Adipocyte (in vitro differentiated cells): Measurements from ENCODE around the gene RPUSD1.
"Not testable (repeated sequence)": the region's sequence is repeated elsewhere in the genome, so short reads cannot be mapped to it uniquely, and the experiment has no call there.

Experiments
- DNase-seq: peaks from one replicate; pipeline ENCODE4 v3.0.0-alpha.2; 2015; ENCODE audit warnings: low read depth
- H3K27me3 ChIP-seq: replicated peaks from 2 replicates; pipeline ENCODE4 v1.7.0; 2013; ENCODE audit warnings: mild to moderate bottlenecking, low read length, moderate library complexity; ENCODE audit not compliant: control insufficient read depth, insufficient read depth
- H3K36me3 ChIP-seq: 2 replicates; pipeline ENCODE4 v1.7.0; 2013; ENCODE audit warnings: low read length, mild to moderate bottlenecking, moderate library complexity; ENCODE audit not compliant: control insufficient read depth, insufficient read depth, severe bottlenecking
- H3K4me1 ChIP-seq: 2 replicates; pipeline ENCODE4 v1.7.0; 2013; ENCODE audit warnings: mild to moderate bottlenecking, low read length, moderate library complexity; ENCODE audit not compliant: control insufficient read depth, insufficient read depth
- H3K4me3 ChIP-seq: 2 replicates; pipeline ENCODE4 v1.7.0; 2013; ENCODE audit warnings: mild to moderate bottlenecking, low read length, moderate library complexity
- H3K9ac ChIP-seq: 2 replicates; pipeline ENCODE4 v1.7.0; 2013; ENCODE audit warnings: mild to moderate bottlenecking, low read length, moderate library complexity
- H3K9me3 ChIP-seq: 2 replicates; pipeline ENCODE4 v1.7.0; 2013; ENCODE audit warnings: mild to moderate bottlenecking, low read length, moderate library complexity; ENCODE audit not compliant: control insufficient read depth

The RPUSD1 gene

DNA sequence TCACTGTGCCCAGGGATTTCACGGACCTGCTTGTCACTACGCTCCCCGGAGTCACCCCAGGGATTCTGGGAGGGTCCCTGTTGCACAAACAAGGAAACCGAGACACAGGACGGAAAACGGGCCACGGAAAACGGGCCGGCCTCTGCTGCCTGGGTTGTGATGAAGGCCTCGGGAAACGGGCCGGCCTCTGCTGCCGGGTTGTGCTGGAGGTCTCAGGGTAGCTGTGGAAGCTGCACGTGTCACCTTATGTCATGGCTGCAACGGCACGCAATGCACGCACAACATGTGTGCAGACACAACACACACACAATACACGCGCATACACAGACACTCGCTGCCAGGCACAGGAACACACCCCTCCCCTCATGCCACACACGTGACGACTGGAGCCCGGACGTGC lies 39.3 kb upstream of the RPUSD1 start:
- Histone ChIP-seq H3K9ac (no peak overlapping the region), H3K9me3 (no peaks in the 10 kb centered on the region), H3K4me3 (no peak overlapping the region), H3K36me3 (no peaks in the 10 kb centered on the region), H3K27me3 (peaks cover 48% of the 10 kb centered on the region), H3K4me1 (peaks cover 8% of the 10 kb centered on the region)
- DNase-seq, result no peak

DNA sequence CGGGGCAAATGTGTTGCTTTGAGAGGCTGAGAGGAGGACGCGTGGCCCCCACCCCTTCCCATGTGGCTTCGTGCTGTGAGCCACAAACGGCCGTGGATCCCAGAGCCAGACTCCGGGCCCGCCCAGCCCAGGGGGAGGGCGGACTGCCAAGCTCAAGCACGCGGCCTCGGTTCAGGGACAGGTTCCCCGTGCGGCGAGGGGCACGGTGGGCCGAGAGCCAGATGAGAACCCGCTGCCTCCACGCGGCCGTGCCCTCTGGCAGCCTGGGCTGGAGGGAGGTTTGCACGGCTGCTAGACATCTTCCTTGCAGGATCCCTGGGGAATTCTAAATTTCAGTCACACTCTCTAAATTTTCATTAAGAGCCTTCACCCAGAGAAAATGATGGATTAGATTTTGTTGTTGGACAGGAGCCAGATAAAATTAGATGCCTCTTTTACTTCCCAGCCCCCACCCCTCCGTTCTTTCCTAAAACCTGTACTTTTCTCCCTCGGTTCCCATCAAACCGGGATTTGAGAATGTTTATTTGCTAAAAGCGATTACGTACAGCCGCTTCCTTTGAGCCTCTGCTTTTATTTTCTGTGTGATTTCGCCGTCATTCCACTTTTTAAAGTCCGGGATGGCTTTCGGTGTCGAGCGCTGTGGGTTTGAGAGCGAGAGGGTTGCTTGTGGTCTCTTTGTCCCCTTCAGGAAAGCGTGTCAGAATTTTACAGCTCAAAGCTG lies 37.3 kb upstream of the RPUSD1 start:
- Histone ChIP-seq H3K27me3 (peaks cover 55% of the 10 kb centered on the region), H3K9me3 (no peaks in the 10 kb centered on the region), H3K4me1 (peaks cover 8% of the 10 kb centered on the region), H3K4me3 (no peak overlapping the region), H3K9ac (no peak overlapping the region), H3K36me3 (no peaks in the 10 kb centered on the region)
- peak; percentile 69 for DNase-seq

DNA sequence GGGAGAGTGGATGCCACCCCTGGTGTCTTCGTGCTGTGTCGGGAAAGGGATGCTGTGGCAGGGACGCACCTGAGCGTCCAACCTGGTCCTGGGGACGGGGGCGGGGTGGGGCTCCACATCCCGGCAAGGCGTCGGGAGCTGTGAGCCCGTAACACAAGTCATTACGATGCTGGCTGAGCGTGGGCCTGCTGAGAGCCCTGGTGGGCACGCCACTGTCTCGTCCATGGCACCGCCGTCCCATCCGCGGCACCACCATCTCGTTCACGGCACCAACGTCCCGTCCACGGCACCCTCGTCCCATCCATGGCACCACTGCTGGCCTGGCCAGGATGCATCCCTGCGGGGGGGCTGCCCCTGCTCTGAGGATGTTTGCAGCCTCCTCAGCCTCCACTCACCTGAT lies 36.4 kb upstream of the RPUSD1 start:
- DNase-seq, result no peak
- no peak overlapping the region for H3K4me3 ChIP-seq
- peaks cover 8% of the 10 kb centered on the region for H3K4me1 ChIP-seq
- no peaks in the 10 kb centered on the region for H3K9me3 ChIP-seq
- H3K36me3 ChIP-seq, result no peaks in the 10 kb centered on the region
- peaks cover 50% of the 10 kb centered on the region for H3K27me3 ChIP-seq
- no peak overlapping the region for H3K9ac ChIP-seq

DNA sequence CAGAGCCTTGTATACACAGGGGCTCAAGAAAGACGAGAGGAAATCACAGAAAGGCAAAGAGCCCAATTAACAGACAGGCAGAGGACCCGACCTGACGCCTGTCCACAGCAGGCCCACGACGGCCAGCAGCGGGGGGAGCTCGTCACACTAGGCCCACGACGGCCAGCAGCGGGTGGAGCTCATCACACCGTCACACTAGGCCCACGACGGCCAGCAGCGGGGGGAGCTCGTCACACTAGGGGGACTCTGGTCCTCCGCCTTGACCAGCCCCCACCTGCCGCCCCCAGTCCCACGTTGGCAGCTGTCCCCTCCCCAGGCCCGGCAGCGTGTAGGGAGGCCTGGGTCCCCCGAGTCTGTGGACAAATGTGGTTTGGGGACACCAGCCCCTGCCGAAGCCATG lies 36.0 kb upstream of the RPUSD1 start:
- peaks cover 8% of the 10 kb centered on the region for H3K4me1 ChIP-seq
- H3K36me3 ChIP-seq, result no peaks in the 10 kb centered on the region
- DNase-seq, result no peak
- H3K9ac ChIP-seq, result no peak overlapping the region
- H3K27me3 ChIP-seq, result peaks cover 51% of the 10 kb centered on the region
- H3K9me3 ChIP-seq, result no peaks in the 10 kb centered on the region
- H3K4me3 ChIP-seq, result no peak overlapping the region

DNA sequence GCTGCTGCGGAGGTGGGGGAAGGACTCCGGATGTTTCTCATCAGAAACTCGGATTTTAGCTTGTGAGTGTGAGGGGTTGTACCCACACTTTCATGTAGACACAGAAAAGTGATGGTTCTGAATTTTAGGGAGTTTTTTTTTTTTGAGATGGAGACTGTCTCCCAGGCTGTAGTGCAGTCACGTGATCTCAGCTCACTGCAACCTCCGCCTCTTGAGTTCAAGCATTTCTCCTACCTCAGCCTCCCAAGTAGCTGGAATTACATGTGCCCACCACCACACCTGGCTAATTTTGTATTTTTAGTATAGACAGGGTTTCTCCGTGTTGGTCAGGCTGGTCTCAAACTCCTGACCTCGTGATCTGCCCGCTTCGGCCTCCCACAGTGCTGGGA lies 34.7 kb upstream of the RPUSD1 start:
- Histone ChIP-seq H3K4me1 (peaks cover 8% of the 10 kb centered on the region), H3K27me3 (peaks cover 58% of the 10 kb centered on the region), H3K9me3 (no peaks in the 10 kb centered on the region), H3K9ac (no peak overlapping the region), H3K4me3 (no peak overlapping the region), H3K36me3 (no peaks in the 10 kb centered on the region)
- DNase-seq, result no peak

DNA sequence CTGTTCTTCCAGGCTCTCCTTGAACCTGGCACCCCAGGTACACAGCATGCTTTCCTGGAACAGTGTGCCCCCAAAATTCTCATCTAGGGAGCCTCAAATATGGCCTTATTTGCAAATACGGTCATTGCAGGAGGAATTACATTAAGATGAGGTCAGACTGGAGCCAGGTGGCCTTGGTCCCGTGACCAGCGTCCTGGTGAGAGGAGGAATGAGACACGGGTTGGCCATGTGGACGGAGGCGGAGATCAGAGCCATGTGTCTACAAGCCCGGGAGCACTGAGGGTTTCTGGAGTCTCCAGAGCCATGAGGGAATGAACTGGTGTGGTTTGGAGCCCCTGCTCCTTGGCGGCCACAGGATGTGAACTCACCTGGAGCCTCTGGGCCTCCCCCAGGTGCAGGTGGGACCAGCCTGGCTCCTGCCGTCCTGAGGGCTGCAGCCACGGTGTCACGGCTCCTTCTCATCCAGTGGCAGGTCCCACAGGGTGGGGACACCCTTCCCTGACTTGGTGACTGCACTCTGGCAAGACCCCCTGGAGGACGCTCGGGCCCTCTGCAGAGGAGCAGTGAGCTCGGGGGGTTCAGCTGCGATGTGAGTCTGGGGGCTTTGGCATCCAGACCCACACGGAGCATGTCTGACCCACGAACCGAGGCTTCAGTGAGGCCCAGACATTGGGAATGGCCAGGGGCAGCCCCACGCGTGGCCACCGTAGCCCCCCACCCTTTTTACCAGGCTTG lies 34.2 kb upstream of the RPUSD1 start:
- Histone ChIP-seq H3K36me3 (no peaks in the 10 kb centered on the region), H3K4me3 (no peak overlapping the region), H3K27me3 (peaks cover 54% of the 10 kb centered on the region), H3K4me1 (peaks cover 8% of the 10 kb centered on the region), H3K9me3 (no peaks in the 10 kb centered on the region), H3K9ac (no peak overlapping the region)
- no peak for DNase-seq

DNA sequence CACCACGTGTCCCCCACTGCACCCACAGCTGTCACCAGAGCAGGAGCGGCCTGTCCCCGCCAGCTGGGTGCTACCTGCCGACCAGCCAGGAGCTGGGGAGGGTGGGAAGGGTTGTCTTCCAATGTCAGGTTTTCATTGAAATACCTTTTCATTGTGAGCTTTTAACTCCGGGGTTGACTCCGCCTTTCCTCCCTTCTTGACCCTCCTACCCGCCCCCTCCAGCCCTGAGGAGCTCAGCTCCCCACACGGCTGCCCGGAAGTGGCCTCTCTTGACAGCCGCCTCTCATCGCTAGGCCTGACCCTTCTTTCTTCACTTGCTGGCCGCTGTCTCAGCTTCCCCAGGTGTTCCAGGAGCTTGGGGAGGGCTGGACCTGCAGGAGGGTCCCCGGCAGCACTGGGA lies 33.6 kb upstream of the RPUSD1 start:
- no peaks in the 10 kb centered on the region for H3K36me3 ChIP-seq
- H3K4me3 ChIP-seq, result no peak overlapping the region
- peaks cover 53% of the 10 kb centered on the region for H3K27me3 ChIP-seq
- no peak for DNase-seq
- H3K4me1 ChIP-seq, result peaks cover 8% of the 10 kb centered on the region
- no peaks in the 10 kb centered on the region for H3K9me3 ChIP-seq
- H3K9ac ChIP-seq, result no peak overlapping the region

DNA sequence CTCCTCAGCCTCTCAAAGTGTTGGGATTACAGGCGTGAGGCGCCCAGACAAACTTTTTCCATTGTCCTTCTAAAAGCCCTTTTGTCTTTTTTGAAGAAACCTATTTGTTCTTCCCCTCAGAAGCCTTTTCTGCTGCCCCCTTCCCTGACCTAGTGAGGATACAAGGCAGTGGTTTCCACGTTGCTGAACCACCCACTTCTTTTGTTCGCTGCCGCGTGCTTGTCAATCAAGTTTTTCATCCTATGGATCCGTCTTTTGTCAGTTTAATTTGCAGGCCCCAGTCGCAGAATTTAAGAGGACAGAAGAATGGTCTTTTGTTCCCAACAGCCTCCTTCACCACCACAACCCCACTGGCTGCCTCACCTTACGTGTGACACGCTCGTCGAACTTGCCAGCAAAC lies 32.6 kb upstream of the RPUSD1 start:
- Histone ChIP-seq H3K9me3 (no peaks in the 10 kb centered on the region), H3K4me3 (no peak overlapping the region), H3K27me3 (peaks cover 52% of the 10 kb centered on the region), H3K4me1 (peaks cover 7% of the 10 kb centered on the region), H3K9ac (no peak overlapping the region), H3K36me3 (no peaks in the 10 kb centered on the region)
- DNase-seq, result no peak

DNA sequence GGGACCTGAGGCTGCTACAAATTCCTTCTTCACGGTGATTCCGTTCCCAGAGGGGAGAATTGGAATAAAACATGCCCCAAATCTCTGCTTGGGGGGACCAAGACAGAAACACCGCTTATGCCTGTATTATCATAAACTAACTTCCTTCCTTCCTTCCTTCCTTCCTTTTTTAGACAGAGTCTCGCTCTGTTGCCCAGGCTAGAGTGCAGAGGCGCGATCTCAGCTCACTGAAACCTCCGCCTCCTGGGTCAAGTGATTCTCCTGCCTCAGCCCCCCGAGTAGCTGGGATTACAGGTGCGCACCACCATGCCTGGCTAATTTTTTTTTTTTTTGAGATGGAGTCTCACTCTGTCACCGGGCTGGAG lies 31.8 kb upstream of the RPUSD1 start:
- not testable (repeated sequence) for H3K36me3 ChIP-seq, H3K9me3 ChIP-seq, H3K4me1 ChIP-seq, H3K9ac ChIP-seq, H3K4me3 ChIP-seq, DNase-seq
- peaks cover 45% of the 10 kb centered on the region for H3K27me3 ChIP-seq

DNA sequence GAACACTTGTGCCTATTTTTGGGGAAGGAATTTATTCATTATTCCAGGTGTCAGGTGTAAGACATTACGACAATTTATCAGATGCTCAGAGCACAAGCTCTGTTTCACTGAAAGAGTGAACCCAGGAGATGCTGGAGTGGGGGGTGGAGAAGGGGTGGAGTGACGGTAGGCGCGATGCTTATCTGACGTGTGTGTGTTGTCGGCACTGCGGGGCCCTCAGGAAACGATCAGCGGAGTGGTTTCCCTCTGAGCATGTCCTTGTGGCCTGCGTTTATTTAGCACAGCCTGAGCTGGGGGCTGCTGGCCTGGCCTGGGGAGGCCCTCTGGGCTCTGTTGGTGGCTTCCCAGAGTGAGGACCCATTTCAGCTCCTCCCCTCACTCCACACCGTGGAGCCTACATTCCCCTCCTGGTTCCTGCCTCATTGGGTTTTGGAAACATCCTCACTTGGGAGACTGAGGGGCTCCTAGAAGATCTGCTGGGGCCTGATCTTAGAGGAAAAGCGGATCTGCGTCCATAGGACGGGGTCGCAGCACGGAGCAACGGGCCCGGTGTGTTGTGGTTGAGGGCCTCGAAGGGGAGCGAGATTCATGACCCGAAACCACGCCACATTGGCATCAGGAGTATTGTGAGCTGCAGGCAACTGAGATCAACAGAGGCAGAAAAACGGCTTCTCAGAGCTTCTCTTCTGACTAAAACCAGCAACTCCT lies 31.3 kb upstream of the RPUSD1 start:
- no peak overlapping the region for H3K4me3 ChIP-seq
- H3K36me3 ChIP-seq, result no peaks in the 10 kb centered on the region
- peaks cover 39% of the 10 kb centered on the region for H3K27me3 ChIP-seq
- peaks cover 3% of the 10 kb centered on the region for H3K4me1 ChIP-seq
- DNase-seq, result no peak
- no peak overlapping the region for H3K9ac ChIP-seq
- no peaks in the 10 kb centered on the region for H3K9me3 ChIP-seq

DNA sequence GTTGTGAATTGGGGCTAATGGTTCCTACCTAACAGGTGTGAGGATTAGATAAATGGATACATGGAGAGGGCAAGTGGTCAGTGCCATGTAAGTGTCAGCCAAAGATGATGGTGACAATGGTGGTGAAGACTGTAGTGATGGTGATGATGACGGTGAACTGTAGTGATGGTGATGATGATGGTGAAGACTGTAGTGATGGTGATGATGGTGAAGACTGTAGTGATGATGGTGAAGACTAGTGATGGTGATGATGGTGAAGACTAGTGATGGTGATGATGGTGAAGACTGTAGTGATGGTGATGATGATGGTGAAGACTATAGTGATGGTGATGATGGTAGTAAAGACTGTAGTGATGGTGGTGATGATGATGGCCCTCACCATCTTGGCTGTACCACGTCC lies 30.4 kb upstream of the RPUSD1 start:
- peaks cover 35% of the 10 kb centered on the region for H3K27me3 ChIP-seq
- DNase-seq, result no peak
- no peak overlapping the region for H3K4me3 ChIP-seq
- H3K9ac ChIP-seq, result no peak overlapping the region
- no peaks in the 10 kb centered on the region for H3K9me3 ChIP-seq
- peaks cover 12% of the 10 kb centered on the region for H3K4me1 ChIP-seq
- no peaks in the 10 kb centered on the region for H3K36me3 ChIP-seq
